Hepatocyte (in vitro differentiated cells): ENCODE data around the gene SUGCT. TPM values are rescaled to one million over a fixed set of nuclear protein-coding genes. Genes with fewer than 3 reads are reported as not detected.

Experiments
- DNase-seq: peaks from one replicate; pipeline ENCODE4 v3.0.0-alpha.2; 2016; ENCODE audit warnings: low spot score
- H2AFZ ChIP-seq: fragments of 200-600 bp; sonication (generic); 2 replicates; pipeline ENCODE4 v1.6.0; 2016; ENCODE audit warnings: antibody characterized with exemption, mild to moderate bottlenecking
- H3K27ac ChIP-seq: fragments of 200-600 bp; sonication (generic); 2 replicates; pipeline ENCODE4 v1.5.1; 2016; ENCODE audit warnings: mild to moderate bottlenecking
- H3K27me3 ChIP-seq: fragments of 200-600 bp; sonication (generic); 2 replicates; pipeline ENCODE4 v1.6.1; 2016
- H3K36me3 ChIP-seq: fragments of 200-600 bp; sonication (generic); replicated peaks from 2 replicates; pipeline ENCODE4 v1.5.1; 2016; ENCODE audit warnings: low read depth; ENCODE audit not compliant: insufficient read depth
- H3K4me1 ChIP-seq: fragments of 200-600 bp; sonication (generic); 2 replicates; pipeline ENCODE4 v1.5.1; 2016; ENCODE audit warnings: mild to moderate bottlenecking, moderate library complexity; ENCODE audit not compliant: insufficient read depth
- H3K4me2 ChIP-seq: fragments of 200-600 bp; sonication (generic); 2 replicates; pipeline ENCODE4 v1.6.0; 2016
- H3K4me3 ChIP-seq: fragments of 200-600 bp; sonication (generic); 2 replicates; pipeline ENCODE4 v1.5.1; 2016; ENCODE audit warnings: mild to moderate bottlenecking
- H3K79me2 ChIP-seq: fragments of 200-600 bp; sonication (generic); 2 replicates; pipeline ENCODE4 v1.6.0; 2017; ENCODE audit warnings: mild to moderate bottlenecking
- H3K9me2 ChIP-seq: fragments of 200-600 bp; sonication (generic); replicated peaks from 2 replicates; pipeline ENCODE4 v1.6.0; 2017; ENCODE audit warnings: mild to moderate bottlenecking; ENCODE audit not compliant: insufficient read depth
- H3K9me3 ChIP-seq: fragments of 200-600 bp; sonication (generic); 2 replicates; pipeline ENCODE4 v1.5.1; 2016; ENCODE audit warnings: low read depth, mild to moderate bottlenecking
- H4K20me1 ChIP-seq: fragments of 200-600 bp; sonication (generic); 2 replicates; pipeline ENCODE4 v1.6.0; 2016; ENCODE audit warnings: mild to moderate bottlenecking; ENCODE audit not compliant: insufficient read depth, poor library complexity, severe bottlenecking
- CTCF ChIP-seq: fragments of 200-600 bp; sonication (generic); IDR thresholded peaks from 2 replicates; pipeline ENCODE4 v1.5.1; 2016; ENCODE audit warnings: antibody characterized with exemption, mild to moderate bottlenecking; ENCODE audit not compliant: poor library complexity
- EZH2 ChIP-seq: fragments of 200-600 bp; sonication (generic); IDR thresholded peaks from 2 replicates; pipeline ENCODE4 v1.6.1; 2016; ENCODE audit warnings: antibody characterized with exemption, mild to moderate bottlenecking, borderline replicate concordance
- EZH2phosphoT487 ChIP-seq: fragments of 200-600 bp; sonication (generic); IDR thresholded peaks from one replicate; pipeline ENCODE4 v1.6.1; 2018; ENCODE audit warnings: antibody characterized with exemption, mild to moderate bottlenecking, low read depth, moderate library complexity; ENCODE audit not compliant: unreplicated experiment, severe bottlenecking
- WGBS: methylation state at CpG from one replicate; pipeline ENCODE4 v1.1.6; 2016; ENCODE audit warnings: low lambda C conversion rate; ENCODE audit errors: missing lambda C conversion rate; 5-methylcytosine and 5-hydroxymethylcytosine counted together
- polyA plus RNA-seq: library from polyadenylated mRNA; unstranded; fragments of >200 nt; fragmentation: Nextera tagmentation; extraction: Ambion mirVana; gene quantifications from 2 replicates; pipeline ENCODE4 v1.2.1, GENCODE V29; 2016
- total RNA-seq: library from RNA; depleted of rRNA; stranded (reverse); fragments of >200 nt; gene quantifications from 2 replicates; pipeline ENCODE4 v1.2.3, GENCODE V29; 2014

SUGCT gene
- total and polyA plus RNA-seq, 2 experiments from 2014 or later = 5.1 to 12.0 TPM

GRCh38 chr7:40175725-40176510 lies 41.1 kb downstream of the SUGCT start:
- H3K27ac ChIP-seq = no peak overlapping the region
- 96% methylated on average over 9 of the region's 9 CpGs for WGBS
- no peaks in the 10 kb centered on the region for H3K36me3 ChIP-seq

GRCh38 chr7:40177071-40177470 lies 42.3 kb downstream of the SUGCT start:
- Histone ChIP-seq H3K4me3 (no peak overlapping the region), H3K4me2 (no peak overlapping the region), H4K20me1 (no peaks in the 10 kb centered on the region), H3K27me3 (no peaks in the 10 kb centered on the region), H3K27ac (no peak overlapping the region), H3K9me3 (no peaks in the 10 kb centered on the region), H3K9me2 (no peaks in the 10 kb centered on the region), H2AFZ (no peak overlapping the region), H3K4me1 (no peaks in the 10 kb centered on the region), H3K36me3 (no peaks in the 10 kb centered on the region), H3K79me2 (no peaks in the 10 kb centered on the region)
- TF ChIP-seq EZH2phosphoT487 (no peak), EZH2 (no peak), CTCF (no peak)
- no peak for DNase-seq
- 89% methylated on average over 5 of the region's 5 CpGs for WGBS

More at GRCh38 chr7:40175725-40176510, 41.1 kb downstream of the SUGCT start:
- no peak for DNase-seq
- H3K27me3 ChIP-seq = no peaks in the 10 kb centered on the region
- H3K9me3 ChIP-seq = no peaks in the 10 kb centered on the region
- no peaks in the 10 kb centered on the region for H3K9me2 ChIP-seq
- H4K20me1 ChIP-seq = no peaks in the 10 kb centered on the region
- no peak overlapping the region for H3K4me2 ChIP-seq
- H2AFZ ChIP-seq = no peak overlapping the region
- H3K4me1 ChIP-seq = no peaks in the 10 kb centered on the region
- TF ChIP-seq CTCF = no peak
- TF ChIP-seq EZH2 = no peak
- TF ChIP-seq EZH2phosphoT487 = no peak
- H3K79me2 ChIP-seq = no peaks in the 10 kb centered on the region
- no peak overlapping the region for H3K4me3 ChIP-seq

- Histone ChIP-seq H3K27me3 (no peaks in the 10 kb centered on the region), H3K4me1 (no peaks in the 10 kb centered on the region), H3K4me3 (no peak overlapping the region), H3K9me2 (no peaks in the 10 kb centered on the region), H3K27ac (no peak overlapping the region), H4K20me1 (no peaks in the 10 kb centered on the region), H3K9me3 (no peaks in the 10 kb centered on the region), H3K4me2 (no peak overlapping the region), H2AFZ (no peak overlapping the region), H3K36me3 (no peaks in the 10 kb centered on the region), H3K79me2 (no peaks in the 10 kb centered on the region)
- TF ChIP-seq EZH2phosphoT487 = no peak
- TF ChIP-seq CTCF = no peak
- TF ChIP-seq EZH2 = no peak
- 84% methylated on average over 4 of the region's 4 CpGs for WGBS
- no peak for DNase-seq
Observed at GRCh38 chr7:40182452-40182851, 47.6 kb downstream of the SUGCT start.

- H3K9me3 ChIP-seq = no peaks in the 10 kb centered on the region
- no peak for DNase-seq
- H3K36me3 ChIP-seq = no peaks in the 10 kb centered on the region
- no peaks in the 10 kb centered on the region for H4K20me1 ChIP-seq
- no peaks in the 10 kb centered on the region for H3K79me2 ChIP-seq
- no peak overlapping the region for H3K4me2 ChIP-seq
- no peak for TF ChIP-seq CTCF
- TF ChIP-seq EZH2phosphoT487 = no peak
- no peak for TF ChIP-seq EZH2
- no peak overlapping the region for H3K27ac ChIP-seq
- H3K9me2 ChIP-seq = no peaks in the 10 kb centered on the region
- H3K4me1 ChIP-seq = no peaks in the 10 kb centered on the region
- H3K4me3 ChIP-seq = no peak overlapping the region
- H2AFZ ChIP-seq = no peak overlapping the region
- no peaks in the 10 kb centered on the region for H3K27me3 ChIP-seq
- WGBS = 59% methylated on average over 1 of the region's 1 CpG
Observed at GRCh38 chr7:40186586-40186985, 51.8 kb downstream of the SUGCT start.
